GM15510 (cell line): ENCODE results near the gene UBL3.

Source experiments
- POLR2A ChIP-seq: IDR thresholded peaks from 3 replicates; pipeline ENCODE4 v1.6.1; 2011; ENCODE audit warnings: borderline replicate concordance; ENCODE audit not compliant: insufficient read length; ENCODE audit errors: extremely low read depth

The UBL3 gene

GRCh38 chr13:29718694-29719093 is 131.7 kb downstream of the UBL3 start:
- no peak for TF ChIP-seq POLR2A

GRCh38 chr13:29716493-29716892 is 133.9 kb downstream of the UBL3 start:
- no peak for TF ChIP-seq POLR2A
